Measurements from ENCODE around the gene UROD.

- no peak for TF ChIP-seq CTCF (IDR thresholded peaks at IDR 0.05 in 8 of 11, conservative IDR thresholded peaks at IDR 0.05 in 3 of 11)
- no peak for TF ChIP-seq POLR2A (IDR thresholded peaks at IDR 0.05)
These were observed 4.0 kb upstream of the UROD start for GRCh38 chr1:45008076-45008475.

Data from spleen (tissue), 7 donors.